ENCODE measurements around the gene C5AR2. TPM values are rescaled to one million over a fixed set of nuclear protein-coding genes. Genes with fewer than 3 reads are reported as not detected.

The C5AR2 gene
- total RNA-seq, 1 experiment from 2014 or later: not detected

GRCh38 chr19:47305309-47305751 is 26.6 kb upstream of the C5AR2 start:
- no peaks in the 10 kb centered on the region for H3K79me2 ChIP-seq (ENCODE audit: low read depth)
- H3K27me3 ChIP-seq (ENCODE audit: insufficient read depth, low read depth): no peaks in the 10 kb centered on the region
- no peaks in the 10 kb centered on the region for H3K9me2 ChIP-seq (ENCODE audit: insufficient read depth)
- no peaks in the 10 kb centered on the region for H4K20me1 ChIP-seq (ENCODE audit: insufficient read depth)
- BruUV-seq (replicated peaks): no TSS peak
- peak; percentile 64 to 65 for DNase-seq
- H3K4me2 ChIP-seq: peak overlapping the region; percentile 57
- CTCF ChIA-PET: interaction anchor here (0.7 kb wide), 1 partner anchor 123 kb away, joined by 12 read pairs; no protein-coding TSS in a partner anchor
- peaks cover 6% of the 10 kb centered on the region; the same call in 1 of the 2 replicates for H3F3A ChIP-seq (ENCODE audit: insufficient read depth, low read depth)
- TF ChIP-seq, protein P1, sequence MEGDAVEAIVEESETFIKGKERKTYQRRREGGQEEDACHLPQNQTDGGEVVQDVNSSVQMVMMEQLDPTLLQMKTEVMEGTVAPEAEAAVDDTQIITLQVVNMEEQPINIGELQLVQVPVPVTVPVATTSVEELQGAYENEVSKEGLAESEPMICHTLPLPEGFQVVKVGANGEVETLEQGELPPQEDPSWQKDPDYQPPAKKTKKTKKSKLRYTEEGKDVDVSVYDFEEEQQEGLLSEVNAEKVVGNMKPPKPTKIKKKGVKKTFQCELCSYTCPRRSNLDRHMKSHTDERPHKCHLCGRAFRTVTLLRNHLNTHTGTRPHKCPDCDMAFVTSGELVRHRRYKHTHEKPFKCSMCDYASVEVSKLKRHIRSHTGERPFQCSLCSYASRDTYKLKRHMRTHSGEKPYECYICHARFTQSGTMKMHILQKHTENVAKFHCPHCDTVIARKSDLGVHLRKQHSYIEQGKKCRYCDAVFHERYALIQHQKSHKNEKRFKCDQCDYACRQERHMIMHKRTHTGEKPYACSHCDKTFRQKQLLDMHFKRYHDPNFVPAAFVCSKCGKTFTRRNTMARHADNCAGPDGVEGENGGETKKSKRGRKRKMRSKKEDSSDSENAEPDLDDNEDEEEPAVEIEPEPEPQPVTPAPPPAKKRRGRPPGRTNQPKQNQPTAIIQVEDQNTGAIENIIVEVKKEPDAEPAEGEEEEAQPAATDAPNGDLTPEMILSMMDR (conservative IDR thresholded peaks at IDR 0.05): peak; percentile 99
- TF ChIP-seq EZH2 (IDR thresholded peaks at IDR 0.05; ENCODE audit: low read depth): no peak
- intact Hi-C loops (cut with micrococcal nuclease; ENCODE audit: unreplicated experiment): loop anchor here (5.0 kb wide), 1 partner anchor 42 kb away; the partner anchor contains the start of gene DHX34
- no peaks in the 10 kb centered on the region for H3K36me3 ChIP-seq (ENCODE audit: low read depth)
- H3K4me3 ChIP-seq: peak overlapping the region; percentile 7; the same call in 1 of the 2 replicates
- POLR2A ChIA-PET (ENCODE audit: unreplicated experiment): no interaction called here
- peaks cover 15% of the 10 kb centered on the region for H3K4me1 ChIP-seq (replicated peaks; ENCODE audit: insufficient read depth)
- H3K9me3 ChIP-seq (ENCODE audit: insufficient read depth, low read depth): no peaks in the 10 kb centered on the region
- H2AFZ ChIP-seq: no peak overlapping the region
- H3K27ac ChIP-seq: no peak overlapping the region

GRCh38 chr19:47306303-47306702 is 25.7 kb upstream of the C5AR2 start:
- intact Hi-C loops (cut with micrococcal nuclease; ENCODE audit: unreplicated experiment): loop anchor here (5.0 kb wide), 1 partner anchor 41 kb away; the partner anchor contains the start of gene DHX34
- no peaks in the 10 kb centered on the region for H4K20me1 ChIP-seq (ENCODE audit: insufficient read depth)
- no peak overlapping the region for H3K4me2 ChIP-seq
- H2AFZ ChIP-seq: no peak overlapping the region
- H3F3A ChIP-seq (ENCODE audit: insufficient read depth, low read depth): peaks cover 13% of the 10 kb centered on the region; the same call in 1 of the 2 replicates
- ChIA-PET POLR2A (ENCODE audit: unreplicated experiment) (no interaction called here), CTCF (interaction anchor here (0.7 kb wide), 1 partner anchor 122 kb away, joined by 12 read pairs; no protein-coding TSS in a partner anchor)
- no TSS peak for BruUV-seq (replicated peaks)
- no peaks in the 10 kb centered on the region for H3K79me2 ChIP-seq (ENCODE audit: low read depth)
- no peaks in the 10 kb centered on the region for H3K9me2 ChIP-seq (ENCODE audit: insufficient read depth)
- no peak for DNase-seq
- H3K36me3 ChIP-seq (ENCODE audit: low read depth): no peaks in the 10 kb centered on the region
- no peaks in the 10 kb centered on the region for H3K27me3 ChIP-seq (ENCODE audit: insufficient read depth, low read depth)
- peaks cover 25% of the 10 kb centered on the region for H3K4me1 ChIP-seq (replicated peaks; ENCODE audit: insufficient read depth)
- no peak overlapping the region for H3K27ac ChIP-seq
- TF ChIP-seq, protein P1 (conservative IDR thresholded peaks at IDR 0.05): no peak
- TF ChIP-seq EZH2 (IDR thresholded peaks at IDR 0.05; ENCODE audit: low read depth): no peak
- H3K9me3 ChIP-seq (ENCODE audit: insufficient read depth, low read depth): no peaks in the 10 kb centered on the region
- no peak overlapping the region for H3K4me3 ChIP-seq

DNA sequence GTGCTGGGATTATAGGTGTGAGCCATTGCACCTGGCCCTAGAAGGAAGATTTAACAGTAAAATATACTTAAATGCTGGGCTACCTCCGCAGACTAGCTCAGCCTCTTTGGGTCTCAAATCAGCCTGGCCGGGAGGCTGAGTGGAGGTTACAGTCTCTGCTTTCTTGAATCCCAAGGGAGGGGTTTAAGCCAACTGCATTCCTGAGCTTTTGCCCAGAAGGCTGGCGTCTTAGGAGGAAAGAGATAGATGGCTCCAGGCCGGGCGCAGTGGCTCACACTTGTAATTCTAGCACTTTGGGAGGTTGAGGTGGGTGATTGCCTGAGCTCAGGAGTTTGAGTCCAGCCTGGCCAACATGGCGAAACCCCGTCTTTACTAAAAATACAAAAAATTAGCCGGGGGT is 22.9 kb upstream of the C5AR2 start:
- BruUV-seq (replicated peaks): no TSS peak
- peaks cover 31% of the 10 kb centered on the region; the same call in 1 of the 2 replicates for H3F3A ChIP-seq (ENCODE audit: insufficient read depth, low read depth)
- no peaks in the 10 kb centered on the region for H3K9me3 ChIP-seq (ENCODE audit: insufficient read depth, low read depth)
- H3K27me3 ChIP-seq (ENCODE audit: insufficient read depth, low read depth): no peaks in the 10 kb centered on the region
- peaks cover 33% of the 10 kb centered on the region for H3K4me1 ChIP-seq (replicated peaks; ENCODE audit: insufficient read depth)
- POLR2A ChIA-PET (ENCODE audit: unreplicated experiment): no interaction called here
- peak overlapping the region; percentile 20; the same call in 1 of the 2 replicates for H3K4me2 ChIP-seq
- H2AFZ ChIP-seq: no peak overlapping the region
- H3K4me3 ChIP-seq: no peak overlapping the region
- H3K9me2 ChIP-seq (ENCODE audit: insufficient read depth): no peaks in the 10 kb centered on the region
- no peaks in the 10 kb centered on the region for H3K79me2 ChIP-seq (ENCODE audit: low read depth)
- intact Hi-C loops (cut with micrococcal nuclease; ENCODE audit: unreplicated experiment): loop anchor here (5.0 kb wide), 1 partner anchor 38 kb away; the partner anchor contains the start of gene DHX34
- TF ChIP-seq, protein P1 (conservative IDR thresholded peaks at IDR 0.05): no peak
- TF ChIP-seq EZH2 (IDR thresholded peaks at IDR 0.05; ENCODE audit: low read depth): no peak
- H3K36me3 ChIP-seq (ENCODE audit: low read depth): no peaks in the 10 kb centered on the region
- DNase-seq: no peak
- H3K27ac ChIP-seq: no peak overlapping the region
- no peaks in the 10 kb centered on the region for H4K20me1 ChIP-seq (ENCODE audit: insufficient read depth)
- CTCF ChIA-PET: interaction anchor here (0.6 to 0.7 kb wide), 2 partner anchors 16 to 125 kb away, joined by 4 to 14 read pairs; no protein-coding TSS in a partner anchor
